Loucy (cell line): ENCODE results near the gene C22orf31.

Experiments
- H2AFZ ChIP-seq: fragments of 200-600 bp; sonication (generic); 2 replicates; pipeline ENCODE4 v1.6.0; 2016; ENCODE audit warnings: antibody characterized with exemption, mild to moderate bottlenecking, low read length, moderate library complexity
- H3F3A ChIP-seq: fragments of 200-600 bp; 2 replicates; pipeline ENCODE4 v1.6.0; 2016; ENCODE audit warnings: antibody characterized with exemption, low read depth, mild to moderate bottlenecking
- H3K27me3 ChIP-seq: fragments of 200-600 bp; sonication (generic); 2 replicates; pipeline ENCODE4 v1.6.1; 2014; ENCODE audit warnings: low read length, mild to moderate bottlenecking; ENCODE audit not compliant: insufficient read depth, poor library complexity, severe bottlenecking
- H3K36me3 ChIP-seq: fragments of 200-600 bp; sonication (generic); 2 replicates; pipeline ENCODE4 v1.6.1; 2016; ENCODE audit warnings: low read length; ENCODE audit not compliant: insufficient read depth
- H3K4me1 ChIP-seq: fragments of 200-600 bp; sonication (generic); 2 replicates; pipeline ENCODE4 v1.5.1; 2014; ENCODE audit warnings: low read length, mild to moderate bottlenecking; ENCODE audit not compliant: insufficient read depth, poor library complexity, severe bottlenecking
- H3K4me2 ChIP-seq: fragments of 200-600 bp; sonication (generic); 2 replicates; pipeline ENCODE4 v1.6.0; 2014; ENCODE audit warnings: antibody characterized with exemption, low read length, low read depth, mild to moderate bottlenecking; ENCODE audit not compliant: poor library complexity, severe bottlenecking
- H3K4me3 ChIP-seq: fragments of 200-600 bp; sonication (generic); 2 replicates; pipeline ENCODE4 v1.5.1; 2014; ENCODE audit warnings: low read length, mild to moderate bottlenecking, mixed read lengths; ENCODE audit not compliant: poor library complexity, severe bottlenecking
- H3K79me2 ChIP-seq: fragments of 200-600 bp; sonication (generic); 2 replicates; pipeline ENCODE4 v1.6.1; 2014; ENCODE audit warnings: low read length; ENCODE audit not compliant: insufficient read depth
- H3K9ac ChIP-seq: fragments of 200-600 bp; sonication (generic); 2 replicates; pipeline ENCODE4 v1.6.0; 2014; ENCODE audit warnings: mild to moderate bottlenecking, low read depth, low read length, moderate library complexity; ENCODE audit not compliant: poor library complexity, severe bottlenecking
- H3K9me2 ChIP-seq: fragments of 200-600 bp; sonication (generic); replicated peaks from 2 replicates; pipeline ENCODE4 v1.6.1; 2016; ENCODE audit warnings: low read depth, low read length, mixed read lengths
- H3K9me3 ChIP-seq: fragments of 200-600 bp; sonication (generic); 2 replicates; pipeline ENCODE4 v1.6.1; 2014; ENCODE audit warnings: mild to moderate bottlenecking, antibody characterized with exemption, low read length, low read depth; ENCODE audit not compliant: insufficient read depth
- H4K20me1 ChIP-seq: fragments of 200-600 bp; sonication (generic); 2 replicates; pipeline ENCODE4 v1.6.0; 2014; ENCODE audit warnings: antibody characterized with exemption, low read length, mild to moderate bottlenecking; ENCODE audit not compliant: insufficient read depth, poor library complexity, severe bottlenecking
- EZH2phosphoT487 ChIP-seq: fragments of 200-600 bp; IDR thresholded peaks from 2 replicates; pipeline ENCODE4 v1.6.1; 2018; ENCODE audit warnings: antibody characterized with exemption, mild to moderate bottlenecking, moderate library complexity, borderline replicate concordance
- TF ChIP-seq, protein P1 (sequence below): fragments of 200-600 bp; sonication (generic); conservative IDR thresholded peaks from 2 replicates; pipeline ENCODE4 v1.5.1; 2014; ENCODE audit warnings: mild to moderate bottlenecking, antibody characterized with exemption, low read length

Gene C22orf31

DNA sequence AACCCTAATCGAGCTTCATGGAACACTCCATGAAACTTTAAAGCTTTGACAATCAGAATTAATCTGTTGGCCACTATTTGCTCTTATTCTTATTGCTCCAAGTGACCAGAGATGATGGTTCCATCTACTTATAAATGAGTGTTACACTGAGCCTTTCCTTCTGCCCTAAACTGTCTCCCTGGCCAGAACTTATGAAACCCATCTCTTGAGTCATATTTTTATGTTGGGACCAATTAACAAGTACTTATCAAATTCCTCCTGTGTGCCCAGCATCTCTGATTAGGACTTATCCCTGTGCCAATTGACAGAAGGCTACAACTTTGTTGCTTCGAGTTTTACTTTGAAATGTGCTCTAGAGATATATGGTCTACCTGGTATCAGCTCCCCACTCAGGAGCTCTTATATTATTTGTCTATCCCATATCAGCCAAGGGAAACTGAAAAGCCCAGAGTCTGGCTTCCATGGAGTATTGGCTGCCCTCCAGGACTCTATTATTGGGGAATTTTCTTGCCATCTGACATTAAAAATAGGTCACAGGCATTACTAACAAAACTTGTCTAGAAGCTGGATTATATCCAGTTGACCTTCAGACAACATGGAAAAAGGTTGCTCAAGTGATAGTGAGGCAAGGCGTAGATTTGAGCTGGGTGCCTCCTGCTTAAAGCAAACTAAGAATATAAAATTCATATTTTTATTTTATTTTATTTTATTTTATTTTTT, 20.0 kb upstream of the C22orf31 start:
- no peaks in the 10 kb centered on the region for H3K27me3 ChIP-seq
- no peak overlapping the region for H3K4me2 ChIP-seq
- no peak overlapping the region for H3K9ac ChIP-seq
- H3F3A ChIP-seq, result peaks cover 9% of the 10 kb centered on the region; the same call in 1 of the 2 replicates
- no peaks in the 10 kb centered on the region for H4K20me1 ChIP-seq
- H3K9me3 ChIP-seq, result no peaks in the 10 kb centered on the region
- no peak for TF ChIP-seq EZH2phosphoT487
- TF ChIP-seq, protein P1, sequence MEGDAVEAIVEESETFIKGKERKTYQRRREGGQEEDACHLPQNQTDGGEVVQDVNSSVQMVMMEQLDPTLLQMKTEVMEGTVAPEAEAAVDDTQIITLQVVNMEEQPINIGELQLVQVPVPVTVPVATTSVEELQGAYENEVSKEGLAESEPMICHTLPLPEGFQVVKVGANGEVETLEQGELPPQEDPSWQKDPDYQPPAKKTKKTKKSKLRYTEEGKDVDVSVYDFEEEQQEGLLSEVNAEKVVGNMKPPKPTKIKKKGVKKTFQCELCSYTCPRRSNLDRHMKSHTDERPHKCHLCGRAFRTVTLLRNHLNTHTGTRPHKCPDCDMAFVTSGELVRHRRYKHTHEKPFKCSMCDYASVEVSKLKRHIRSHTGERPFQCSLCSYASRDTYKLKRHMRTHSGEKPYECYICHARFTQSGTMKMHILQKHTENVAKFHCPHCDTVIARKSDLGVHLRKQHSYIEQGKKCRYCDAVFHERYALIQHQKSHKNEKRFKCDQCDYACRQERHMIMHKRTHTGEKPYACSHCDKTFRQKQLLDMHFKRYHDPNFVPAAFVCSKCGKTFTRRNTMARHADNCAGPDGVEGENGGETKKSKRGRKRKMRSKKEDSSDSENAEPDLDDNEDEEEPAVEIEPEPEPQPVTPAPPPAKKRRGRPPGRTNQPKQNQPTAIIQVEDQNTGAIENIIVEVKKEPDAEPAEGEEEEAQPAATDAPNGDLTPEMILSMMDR, result no peak
- no peaks in the 10 kb centered on the region for H3K9me2 ChIP-seq
- H3K79me2 ChIP-seq, result no peaks in the 10 kb centered on the region
- H3K4me3 ChIP-seq, result no peak overlapping the region
- H3K4me1 ChIP-seq, result peaks cover 52% of the 10 kb centered on the region
- no peaks in the 10 kb centered on the region for H3K36me3 ChIP-seq
- no peak overlapping the region for H2AFZ ChIP-seq

DNA sequence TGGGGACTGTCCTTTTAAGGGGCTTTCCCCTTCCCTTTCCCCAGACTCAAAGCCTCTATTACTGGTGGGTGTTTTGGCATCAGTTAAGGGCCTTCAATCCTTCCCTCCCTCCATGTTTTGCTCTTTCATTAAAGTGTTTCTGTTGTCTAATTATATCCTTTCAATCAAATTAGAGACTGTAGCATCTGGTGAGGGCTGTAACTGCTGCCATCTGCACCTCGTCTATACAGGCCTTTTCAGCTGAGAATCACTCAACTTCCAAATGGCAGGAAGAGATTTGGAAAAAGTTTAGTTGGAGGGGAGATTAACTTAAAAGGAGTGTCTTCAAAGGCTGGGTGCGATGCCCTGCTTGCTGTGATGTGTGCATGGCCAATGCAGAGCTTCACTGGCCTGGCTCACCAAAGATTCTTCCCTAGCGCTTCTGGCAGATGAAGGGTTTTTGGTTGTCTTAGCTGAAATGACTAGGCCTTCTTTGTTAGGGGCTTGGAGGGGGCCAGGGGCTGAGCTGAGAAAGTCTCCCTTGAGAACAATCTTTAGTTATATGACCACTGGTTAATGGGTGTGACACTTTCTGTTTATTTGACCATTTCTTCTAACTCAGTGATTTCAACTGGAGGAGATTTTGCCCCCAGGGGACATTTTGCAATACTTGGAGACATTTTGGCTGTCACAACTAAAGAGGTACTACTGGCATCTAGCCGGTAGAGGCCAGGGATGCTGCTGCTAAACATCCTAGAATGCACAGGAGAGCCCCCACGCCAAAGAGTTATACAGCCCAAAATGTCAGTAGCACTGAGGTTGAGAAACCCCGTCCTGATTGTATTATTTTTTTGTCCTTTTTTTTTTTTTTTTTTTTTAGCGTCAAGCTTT, 18.7 kb upstream of the C22orf31 start:
- H3K4me3 ChIP-seq, result peak overlapping the region; percentile 18
- TF ChIP-seq, protein P1, result no peak
- no peak for TF ChIP-seq EZH2phosphoT487
- peaks cover 11% of the 10 kb centered on the region for H3F3A ChIP-seq
- H3K4me1 ChIP-seq, result peaks cover 52% of the 10 kb centered on the region
- H3K9me3 ChIP-seq, result no peaks in the 10 kb centered on the region
- no peaks in the 10 kb centered on the region for H4K20me1 ChIP-seq
- H3K9ac ChIP-seq, result peak overlapping the region; percentile 21
- no peaks in the 10 kb centered on the region for H3K9me2 ChIP-seq
- peak overlapping the region; percentile 52 for H3K4me2 ChIP-seq
- H3K27me3 ChIP-seq, result no peaks in the 10 kb centered on the region
- no peak overlapping the region for H2AFZ ChIP-seq
- no peaks in the 10 kb centered on the region for H3K79me2 ChIP-seq
- no peaks in the 10 kb centered on the region for H3K36me3 ChIP-seq

DNA sequence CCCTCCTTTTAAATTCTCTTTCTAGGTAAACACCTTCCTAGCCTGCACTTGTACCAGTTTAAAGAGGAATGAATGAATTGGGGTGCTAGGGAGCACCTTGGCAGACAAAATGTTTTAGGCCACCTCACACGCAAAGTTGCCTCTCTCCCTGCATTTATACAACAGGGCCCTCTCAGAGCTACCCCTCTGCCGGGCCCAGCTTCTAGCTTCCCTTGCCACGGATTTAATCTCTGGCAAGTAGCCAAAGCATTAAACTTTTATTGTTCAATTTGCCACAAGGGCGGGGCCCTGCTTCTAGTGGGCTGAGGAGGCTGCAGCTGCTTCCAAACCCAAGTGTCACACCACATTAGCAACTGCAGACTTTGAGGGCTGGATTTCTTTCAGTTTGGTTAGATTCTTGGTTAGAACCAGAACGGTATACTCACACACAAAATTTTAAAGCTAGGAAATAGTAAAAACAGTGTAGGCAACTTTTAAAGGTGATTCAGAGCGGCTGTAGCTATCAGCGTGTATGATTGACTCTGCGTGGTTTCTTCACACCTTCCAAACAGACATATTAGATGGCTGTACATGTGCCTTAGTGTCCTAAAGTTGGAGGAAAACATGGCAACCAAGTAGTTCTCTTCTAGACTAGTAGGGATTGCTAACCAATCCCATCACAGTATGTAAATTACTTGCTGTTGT, 17.7 kb upstream of the C22orf31 start:
- no peaks in the 10 kb centered on the region for H3K9me3 ChIP-seq
- no peaks in the 10 kb centered on the region for H4K20me1 ChIP-seq
- peaks cover 14% of the 10 kb centered on the region for H3F3A ChIP-seq
- H3K36me3 ChIP-seq, result no peaks in the 10 kb centered on the region
- H3K4me3 ChIP-seq, result peak overlapping the region; percentile 18
- H3K9me2 ChIP-seq, result no peaks in the 10 kb centered on the region
- peak overlapping the region; percentile 52 for H3K4me2 ChIP-seq
- H3K9ac ChIP-seq, result peak overlapping the region; percentile 21
- H3K4me1 ChIP-seq, result peaks cover 54% of the 10 kb centered on the region
- TF ChIP-seq EZH2phosphoT487, result no peak
- TF ChIP-seq, protein P1, result no peak
- H3K79me2 ChIP-seq, result no peaks in the 10 kb centered on the region
- H2AFZ ChIP-seq, result no peak overlapping the region
- H3K27me3 ChIP-seq, result no peaks in the 10 kb centered on the region
